ENCODE data around the gene SV2C. TPM values are rescaled to one million over a fixed set of nuclear protein-coding genes. Genes with fewer than 3 reads are reported as not detected.

The SV2C gene
- total and polyA plus RNA-seq, 2 donors (not counting 1 experiment from before 2014, with no cell fraction given), result not detected

- Mint-ChIP-seq H3K4me3 (no peak overlapping the region), H3K9me3 (ENCODE audit: insufficient read depth) (peaks cover 3% of the 10 kb centered on the region), H3K4me1 (no peaks in the 10 kb centered on the region), H3K27ac (no peak overlapping the region), H3K27me3 (peaks cover 8% of the 10 kb centered on the region)
- intact Hi-C loops (cut with micrococcal nuclease), result no loop called here
- Histone ChIP-seq H3K27me3 (replicated peaks in 1 of 4; ENCODE audit: control extremely low read depth in 1 of 4, control insufficient read depth in 3 of 4, insufficient read depth in 4 of 4, low read length in 3 of 4) (peaks cover 0 to 3% (median 0%) of the 10 kb centered on the region in 4 experiments), H3K9me3 (ENCODE audit: control extremely low read depth in 1 of 3, control insufficient read depth in 2 of 3, insufficient read depth in 1 of 3, low read length in 2 of 3) (no peaks in the 10 kb centered on the region), H3K4me1 (ENCODE audit: control insufficient read depth in 2 of 2, insufficient read depth in 2 of 2, low read length in 2 of 2) (no peaks in the 10 kb centered on the region), H3K4me3 (ENCODE audit: control extremely low read depth in 1 of 5, extremely low read depth in 1 of 5, insufficient read depth in 1 of 5, low read depth in 2 of 5, low read length in 4 of 5) (no peak overlapping the region), H3K9ac (ENCODE audit: low read length) (no peak overlapping the region), H2AFZ (ENCODE audit: insufficient read depth, low read depth, low read length, poor library complexity, severe bottlenecking) (no peak overlapping the region), H4K20me1 (ENCODE audit: control insufficient read depth, insufficient read depth, low read length, poor library complexity, severe bottlenecking) (no peaks in the 10 kb centered on the region), H3K79me2 (ENCODE audit: control insufficient read depth, insufficient read depth, low read length) (no peaks in the 10 kb centered on the region), H3K36me3 (replicated peaks in 1 of 2; ENCODE audit: control extremely low read depth in 1 of 2, control insufficient read depth in 1 of 2, extremely low read depth in 1 of 2, insufficient read depth in 2 of 2, low read length in 1 of 2) (no peaks in the 10 kb centered on the region), H3K27ac (ENCODE audit: low read length in 2 of 2) (no peak overlapping the region), H3K4me2 (replicated peaks; ENCODE audit: low read depth, low read length, poor library complexity, severe bottlenecking) (no peak overlapping the region)
- 83% methylated on average over 1 of the region's 3 CpGs for WGBS (ENCODE audit: insufficient coverage)
- ATAC-seq (ENCODE audit: low read depth) (no peak), DNase-seq (no peak)
- CTCF ChIA-PET, result no interaction called here
- TF ChIP-seq CTCF (IDR thresholded peaks at IDR 0.05) (no peak), EZH2 (IDR thresholded peaks at IDR 0.05; ENCODE audit: borderline replicate concordance, insufficient read depth, low read depth, low read length, poor library complexity, severe bottlenecking) (no peak)
- POLR2A ChIA-PET, result no interaction called here
These were observed 111.2 kb downstream of the SV2C start for GRCh38 chr5:76194340-76194739.

GRCh38 chr5:76196457-76196856 lies 113.3 kb downstream of the SV2C start:
- no peaks in the 10 kb centered on the region for H3K79me2 ChIP-seq (ENCODE audit: control insufficient read depth, insufficient read depth, low read length)
- no peak overlapping the region for H3K4me2 ChIP-seq (replicated peaks; ENCODE audit: low read depth, low read length, poor library complexity, severe bottlenecking)
- no peaks in the 10 kb centered on the region for H3K9me3 Mint-ChIP-seq (ENCODE audit: insufficient read depth)
- H3K36me3 ChIP-seq (replicated peaks in 1 of 2; ENCODE audit: control extremely low read depth in 1 of 2, control insufficient read depth in 1 of 2, extremely low read depth in 1 of 2, insufficient read depth in 2 of 2, low read length in 1 of 2), result no peaks in the 10 kb centered on the region
- H4K20me1 ChIP-seq (ENCODE audit: control insufficient read depth, insufficient read depth, low read length, poor library complexity, severe bottlenecking), result no peaks in the 10 kb centered on the region
- peaks cover 0 to 3% (median 0%) of the 10 kb centered on the region in 4 experiments for H3K27me3 ChIP-seq (replicated peaks in 1 of 4; ENCODE audit: control extremely low read depth in 1 of 4, control insufficient read depth in 3 of 4, insufficient read depth in 4 of 4, low read length in 3 of 4)
- H3K27ac ChIP-seq (ENCODE audit: low read length in 2 of 2), result no peak overlapping the region
- DNase-seq (no peak), ATAC-seq (ENCODE audit: low read depth) (no peak)
- no peak overlapping the region for H2AFZ ChIP-seq (ENCODE audit: insufficient read depth, low read depth, low read length, poor library complexity, severe bottlenecking)
- 100% methylated on average over 1 of the region's 3 CpGs for WGBS (ENCODE audit: insufficient coverage)
- TF ChIP-seq EZH2 (IDR thresholded peaks at IDR 0.05; ENCODE audit: borderline replicate concordance, insufficient read depth, low read depth, low read length, poor library complexity, severe bottlenecking) (no peak), CTCF (IDR thresholded peaks at IDR 0.05) (no peak)
- CTCF ChIA-PET, result interaction anchor here (1.4 kb wide), 1 partner anchor 21 kb away, joined by 5 read pairs; no protein-coding TSS in a partner anchor
- H3K9ac ChIP-seq (ENCODE audit: low read length), result no peak overlapping the region
- H3K27ac Mint-ChIP-seq, result no peak overlapping the region
- H3K4me3 Mint-ChIP-seq, result no peak overlapping the region
- no peaks in the 10 kb centered on the region for H3K9me3 ChIP-seq (ENCODE audit: control extremely low read depth in 1 of 3, control insufficient read depth in 2 of 3, insufficient read depth in 1 of 3, low read length in 2 of 3)
- POLR2A ChIA-PET, result no interaction called here
- H3K27me3 Mint-ChIP-seq, result peaks cover 13% of the 10 kb centered on the region
- no peak overlapping the region for H3K4me3 ChIP-seq (ENCODE audit: control extremely low read depth in 1 of 5, extremely low read depth in 1 of 5, insufficient read depth in 1 of 5, low read depth in 2 of 5, low read length in 4 of 5)
- H3K4me1 ChIP-seq (ENCODE audit: control insufficient read depth in 2 of 2, insufficient read depth in 2 of 2, low read length in 2 of 2), result no peaks in the 10 kb centered on the region
- intact Hi-C loops (cut with micrococcal nuclease), result no loop called here
- H3K4me1 Mint-ChIP-seq, result no peaks in the 10 kb centered on the region
